ENCODE measurements around the gene HOMER3.
A peak's percentile ranks its signal among the peaks of the same experiment; 100 is the strongest.

Gene HOMER3

GRCh38 chr19:18940769-18941627 is at the start of gene HOMER3:
HOMER3 (minus strand) TSS chr19:18941217; CDS start chr19:18938982, 2,235 bp downstream.
- peak; percentile 1 for DNase-seq

- DNase-seq = no peak
These were observed 49.2 kb upstream of the HOMER3 start for GRCh38 chr19:18990128-18990708.

- DNase-seq = no peak
These were observed 48.3 kb upstream of the HOMER3 start for GRCh38 chr19:18989316-18989715.

GRCh38 chr19:18987456-18987855 is 46.4 kb upstream of the HOMER3 start:
- no peak for DNase-seq

GRCh38 chr19:18985257-18985656 is 44.2 kb upstream of the HOMER3 start:
- DNase-seq = no peak

GRCh38 chr19:18984251-18984650 is 43.2 kb upstream of the HOMER3 start:
- no peak for DNase-seq

- no peak for DNase-seq
These were observed 41.7 kb upstream of the HOMER3 start for GRCh38 chr19:18982669-18983068.

- no peak for DNase-seq
These were observed 39.5 kb upstream of the HOMER3 start for GRCh38 chr19:18980432-18981020.

- DNase-seq = no peak
These were observed 37.6 kb upstream of the HOMER3 start for GRCh38 chr19:18978616-18979015.

- DNase-seq = no peak
These were observed 34.9 kb upstream of the HOMER3 start for GRCh38 chr19:18975869-18976268.

GRCh38 chr19:18975011-18975410 is 34.0 kb upstream of the HOMER3 start:
- no peak for DNase-seq

- DNase-seq = no peak
These were observed 31.8 kb upstream of the HOMER3 start for GRCh38 chr19:18972851-18973250.

- DNase-seq = no peak
These were observed 31.3 kb upstream of the HOMER3 start for GRCh38 chr19:18972301-18972811.

GRCh38 chr19:18969931-18970659 is 29.1 kb upstream of the HOMER3 start:
- no peak for DNase-seq

GRCh38 chr19:18967358-18968146 is 26.5 kb upstream of the HOMER3 start:
- DNase-seq = no peak

GRCh38 chr19:18966307-18966706 is 25.3 kb upstream of the HOMER3 start:
- DNase-seq = no peak

- no peak for DNase-seq
These were observed 23.1 kb upstream of the HOMER3 start for GRCh38 chr19:18964121-18964520.

GRCh38 chr19:18961767-18962620 is 21.0 kb upstream of the HOMER3 start:
- DNase-seq = peak; percentile 9

- no peak for DNase-seq
These were observed 19.4 kb upstream of the HOMER3 start for GRCh38 chr19:18960370-18960769.

GRCh38 chr19:18955042-18955441 is 14.0 kb upstream of the HOMER3 start:
- DNase-seq = no peak

GRCh38 chr19:18954094-18954493 is 13.1 kb upstream of the HOMER3 start:
- DNase-seq = no peak

Data from NCI-H748 treated with DMSO at 0.1 percent for 48 hours (cell line).